IgD-negative memory B cell (primary cell): ENCODE data around the gene TLCD3A. TPM values are rescaled to one million over a fixed set of nuclear protein-coding genes. Genes with fewer than 3 reads are reported as not detected.
A peak's percentile ranks its signal among the peaks of the same experiment; 100 is the strongest.
"Not testable (repeated sequence)": the region's sequence is repeated elsewhere in the genome, so short reads cannot be mapped to it uniquely, and the experiment has no call there.

Experiments used
- H3K27ac Mint-ChIP-seq, 3 donors: one replicate each; pipeline ENCODE4 v1.8.0; 2020 to 2022; ENCODE audit warnings: mild to moderate bottlenecking in 3 of 3, mixed read lengths in 3 of 3, moderate library complexity in 1 of 3
- H3K27me3 Mint-ChIP-seq: one replicate; pipeline ENCODE4 v1.8.0; 2021; ENCODE audit warnings: mixed read lengths
- H3K36me3 Mint-ChIP-seq: one replicate; pipeline ENCODE4 v1.8.0; 2020; ENCODE audit warnings: mild to moderate bottlenecking, mixed read lengths
- H3K4me1 Mint-ChIP-seq, 3 donors: one replicate each; pipeline ENCODE4 v1.8.0; 2020 to 2022; ENCODE audit warnings: mixed read lengths in 3 of 3, mild to moderate bottlenecking in 1 of 3
- H3K4me3 Mint-ChIP-seq, 4 donors: one replicate each; pipeline ENCODE4 v1.8.0; 2020 to 2022; ENCODE audit warnings: mild to moderate bottlenecking in 4 of 4, mixed read lengths in 4 of 4, moderate library complexity in 3 of 4
- H3K9me3 Mint-ChIP-seq, 3 donors: one replicate each; pipeline ENCODE4 v1.8.0; 2020 to 2021; ENCODE audit warnings: mixed read lengths in 3 of 3, mild to moderate bottlenecking in 1 of 3
- polyA plus RNA-seq: library from polyadenylated mRNA; unstranded; fragments of 300-500 nt; fragmentation: Illumina TruSeq; gene quantifications from one replicate; pipeline ENCODE4 v1.2.3, GENCODE V29; 2021

The TLCD3A gene
- polyA plus RNA-seq, 1 donor from 2014 or later = 0.65 TPM

DNA sequence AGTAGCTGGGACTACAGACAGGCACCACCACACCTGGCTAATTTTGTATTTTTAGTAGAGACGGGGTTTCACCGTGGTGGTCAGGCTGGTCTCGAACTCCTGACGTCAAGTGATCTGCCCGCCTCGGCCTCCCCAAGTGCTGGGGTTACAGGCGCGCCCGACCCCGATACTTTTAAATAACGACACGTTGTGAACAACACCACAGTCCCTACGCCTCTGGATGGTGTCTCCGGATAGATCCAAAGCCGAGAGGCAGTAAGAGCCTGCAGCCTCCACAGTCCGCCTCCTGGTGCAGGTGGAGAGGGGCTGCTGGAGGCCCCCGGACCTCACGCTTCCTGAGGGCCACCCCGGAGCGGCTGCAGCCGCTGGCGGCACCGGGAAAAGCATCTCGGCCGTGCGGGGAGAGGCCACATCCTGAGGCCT, 741 bp upstream of the TLCD3A start:
- Mint-ChIP-seq H3K27ac (peak overlapping the region in 1 of 3 donors; percentile 31), H3K27me3 (no peaks in the 10 kb centered on the region), H3K4me3 (peak overlapping the region; percentile 69 to 83 (median 82)), H3K36me3 (peaks cover 1% of the 10 kb centered on the region), H3K9me3 (no peaks in the 10 kb centered on the region), H3K4me1 (peaks cover 0 to 5% (median 3%) of the 10 kb centered on the region in 3 donors)

DNA sequence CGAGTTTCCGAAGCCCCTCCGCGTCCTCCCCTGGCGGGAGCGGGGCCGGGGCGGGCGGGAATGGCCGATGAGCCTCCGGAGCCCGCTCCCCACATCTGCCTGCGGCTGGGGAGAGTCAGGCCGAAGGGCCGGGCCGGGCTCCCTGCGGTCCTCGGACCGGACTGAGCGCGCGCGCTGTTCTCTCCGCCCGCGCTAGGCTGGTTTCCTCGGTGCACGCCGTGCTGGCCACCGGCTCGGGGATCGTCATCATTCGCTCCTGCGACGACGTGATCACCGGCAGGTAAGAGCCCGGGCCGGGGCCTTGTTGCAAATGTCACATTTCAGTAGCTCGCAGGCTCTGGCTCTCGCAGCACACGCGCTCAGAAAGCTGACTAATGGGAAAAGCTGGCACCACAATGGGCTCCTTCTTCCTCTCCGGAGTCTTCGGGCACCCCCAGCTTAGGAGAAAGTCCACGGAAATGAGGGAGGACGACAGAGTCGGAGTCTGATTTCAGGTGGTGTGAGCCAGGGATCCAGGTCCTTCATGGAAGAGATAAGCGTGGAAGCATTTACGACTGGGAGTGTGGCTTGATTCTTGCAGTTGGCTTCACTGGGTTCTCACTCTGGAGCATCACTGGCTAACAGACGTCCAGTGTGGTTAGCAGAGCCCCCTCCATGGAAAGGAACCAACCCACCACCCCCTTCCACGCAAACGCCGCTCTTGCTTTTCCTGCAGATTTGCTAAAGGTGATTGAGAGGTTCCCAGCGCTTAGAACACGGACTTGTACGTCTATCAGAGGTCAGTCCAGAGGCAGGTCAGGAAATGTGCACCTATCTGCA, 715 bp downstream of the TLCD3A start:
- H3K4me1 Mint-ChIP-seq = peaks cover 0 to 5% (median 3%) of the 10 kb centered on the region in 3 donors
- peaks cover 1% of the 10 kb centered on the region for H3K36me3 Mint-ChIP-seq
- H3K27me3 Mint-ChIP-seq = no peaks in the 10 kb centered on the region
- peak overlapping the region; percentile 83 to 94 (median 86) for H3K4me3 Mint-ChIP-seq
- H3K9me3 Mint-ChIP-seq = no peaks in the 10 kb centered on the region
- peak overlapping the region in 1 of 3 donors; percentile 25 for H3K27ac Mint-ChIP-seq

DNA sequence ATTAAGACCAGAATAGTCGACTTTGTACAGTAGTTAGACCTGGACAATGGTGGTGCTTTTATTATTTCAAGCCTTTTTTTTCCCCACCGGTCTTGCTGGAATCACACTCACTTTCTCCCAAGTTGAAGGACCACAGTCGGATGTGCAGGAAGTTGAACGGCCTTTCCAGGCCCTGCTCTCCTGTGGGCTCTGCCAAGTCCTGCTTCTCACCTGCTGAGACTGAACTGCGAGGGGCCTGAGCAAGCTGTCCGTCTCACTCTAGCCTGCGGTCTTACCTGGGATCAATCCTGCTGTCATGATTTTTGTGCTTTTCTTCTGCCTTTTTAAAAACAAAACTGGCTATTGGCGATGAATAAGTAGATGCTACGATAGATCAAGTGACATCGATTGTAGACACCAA, 1.3 kb downstream of the TLCD3A start:
- peaks cover 1% of the 10 kb centered on the region for H3K36me3 Mint-ChIP-seq
- H3K4me1 Mint-ChIP-seq = peaks cover 0 to 5% (median 3%) of the 10 kb centered on the region in 3 donors
- peak overlapping the region in 2 of 3 donors; percentile 13 to 25 for H3K27ac Mint-ChIP-seq
- peak overlapping the region; percentile 83 to 94 (median 86) for H3K4me3 Mint-ChIP-seq
- H3K9me3 Mint-ChIP-seq = no peaks in the 10 kb centered on the region
- no peaks in the 10 kb centered on the region for H3K27me3 Mint-ChIP-seq

DNA sequence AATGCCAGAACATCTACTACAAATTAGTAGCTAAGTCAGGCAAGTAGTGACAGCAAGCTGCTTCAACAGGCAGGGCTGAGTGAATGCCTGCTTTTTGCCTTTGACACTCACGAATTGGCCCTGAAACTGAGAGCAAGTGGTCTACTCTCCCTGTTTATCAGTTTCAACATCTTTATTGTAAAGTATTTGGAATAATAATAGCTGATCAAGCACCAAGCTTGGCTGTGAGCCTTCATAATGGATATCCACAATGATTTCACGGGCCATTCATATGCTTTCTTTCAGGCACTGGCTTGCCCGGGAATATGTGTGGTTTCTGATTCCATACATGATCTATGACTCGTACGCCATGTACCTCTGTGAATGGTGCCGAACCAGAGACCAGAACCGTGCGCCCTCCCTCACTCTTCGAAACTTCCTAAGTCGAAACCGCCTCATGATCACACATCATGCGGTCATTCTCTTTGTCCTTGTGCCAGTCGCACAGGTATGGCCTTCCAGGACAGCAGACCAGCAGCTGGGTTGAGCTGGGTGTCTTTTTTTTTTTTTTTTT, 5.2 kb downstream of the TLCD3A start:
- Mint-ChIP-seq H3K9me3 (no peaks in the 10 kb centered on the region), H3K27me3 (no peaks in the 10 kb centered on the region), H3K4me1 (peaks cover 9 to 15% (median 11%) of the 10 kb centered on the region in 3 donors), H3K4me3 (no peak overlapping the region), H3K36me3 (no peaks in the 10 kb centered on the region), H3K27ac (peak overlapping the region in 2 of 3 donors; percentile 15 to 62)

DNA sequence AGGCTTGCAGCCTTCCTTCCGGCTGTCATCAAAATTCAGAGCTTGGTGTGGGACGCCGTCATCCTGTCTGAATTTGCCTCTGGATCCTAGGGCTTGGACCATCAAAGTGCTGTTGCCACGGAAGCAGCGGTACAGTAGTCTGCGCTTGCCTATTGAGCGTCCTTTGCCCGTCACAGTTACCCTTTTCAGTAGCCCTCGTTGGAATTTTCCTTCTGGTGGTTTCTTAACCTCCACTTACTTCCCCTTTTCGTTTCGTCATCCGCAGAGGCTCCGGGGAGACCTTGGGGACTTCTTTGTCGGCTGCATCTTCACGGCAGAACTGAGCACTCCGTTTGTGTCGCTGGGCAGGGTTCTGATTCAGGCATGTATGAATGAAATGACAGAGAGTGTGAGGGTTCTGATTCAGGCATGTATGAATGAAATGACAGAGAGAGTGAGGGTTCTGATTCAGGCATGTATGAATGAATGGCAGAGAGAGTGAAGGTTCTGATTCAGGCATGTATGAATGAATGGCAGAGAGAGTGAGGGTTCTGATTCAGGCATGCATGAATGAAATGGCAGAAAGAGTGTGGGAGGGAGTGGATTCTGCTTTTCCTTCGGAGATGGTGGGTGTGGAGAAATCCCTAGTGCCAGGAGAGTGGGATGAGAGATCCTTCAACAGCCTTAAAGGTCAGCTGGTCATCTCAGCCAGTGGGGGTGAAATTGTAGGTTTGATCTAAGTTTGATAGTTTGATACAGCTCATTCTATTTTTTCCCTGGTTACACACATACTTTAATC, 8.0 kb downstream of the TLCD3A start:
- no peaks in the 10 kb centered on the region for H3K36me3 Mint-ChIP-seq
- H3K27me3 Mint-ChIP-seq = no peaks in the 10 kb centered on the region
- peak overlapping the region; percentile 69 to 95 (median 92) for H3K27ac Mint-ChIP-seq
- peak overlapping the region; percentile 24 to 84 (median 54) for H3K4me3 Mint-ChIP-seq
- no peaks in the 10 kb centered on the region for H3K9me3 Mint-ChIP-seq
- peaks cover 7 to 11% (median 9%) of the 10 kb centered on the region in 3 donors for H3K4me1 Mint-ChIP-seq

DNA sequence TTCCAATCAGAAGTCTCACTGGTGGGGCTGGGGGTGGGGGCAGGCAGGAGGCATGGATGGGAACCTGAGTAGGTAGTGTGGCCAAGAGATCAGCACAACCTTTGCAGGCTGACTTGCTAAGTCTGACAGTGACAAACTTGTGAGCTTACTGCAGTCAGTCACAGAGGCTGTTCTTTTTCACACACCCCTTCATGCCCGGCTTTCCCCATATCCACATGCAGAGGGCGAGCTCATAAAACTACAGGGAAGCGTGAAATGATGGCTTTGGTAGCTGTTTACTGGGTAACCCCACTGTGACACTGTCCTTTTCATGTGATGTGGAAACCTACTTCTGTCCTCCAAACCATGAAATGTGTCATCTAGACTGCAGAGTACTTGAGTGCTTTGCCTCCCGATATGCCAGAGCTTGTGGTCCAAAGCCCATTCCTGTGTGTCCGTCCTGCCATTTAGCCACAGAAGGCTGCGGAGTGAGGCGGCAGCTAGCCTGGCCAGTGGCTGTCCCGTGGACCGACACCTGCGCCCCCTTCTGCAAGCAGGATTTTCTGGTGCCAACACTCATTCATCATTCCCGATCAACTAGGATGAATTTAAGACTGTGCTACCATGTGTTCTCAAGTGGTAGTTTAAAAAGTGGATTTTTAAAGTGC, 9.9 kb downstream of the TLCD3A start:
- Mint-ChIP-seq H3K36me3 (peaks cover 3% of the 10 kb centered on the region), H3K4me3 (no peak overlapping the region), H3K27me3 (no peaks in the 10 kb centered on the region), H3K9me3 (no peaks in the 10 kb centered on the region), H3K4me1 (peaks cover 7 to 11% (median 9%) of the 10 kb centered on the region in 3 donors), H3K27ac (no peak overlapping the region)

GRCh38 chr17:743139-743538, 10.7 kb downstream of the TLCD3A start:
- no peak overlapping the region for H3K27ac Mint-ChIP-seq
- no peak overlapping the region for H3K4me3 Mint-ChIP-seq
- H3K9me3 Mint-ChIP-seq = no peaks in the 10 kb centered on the region

DNA sequence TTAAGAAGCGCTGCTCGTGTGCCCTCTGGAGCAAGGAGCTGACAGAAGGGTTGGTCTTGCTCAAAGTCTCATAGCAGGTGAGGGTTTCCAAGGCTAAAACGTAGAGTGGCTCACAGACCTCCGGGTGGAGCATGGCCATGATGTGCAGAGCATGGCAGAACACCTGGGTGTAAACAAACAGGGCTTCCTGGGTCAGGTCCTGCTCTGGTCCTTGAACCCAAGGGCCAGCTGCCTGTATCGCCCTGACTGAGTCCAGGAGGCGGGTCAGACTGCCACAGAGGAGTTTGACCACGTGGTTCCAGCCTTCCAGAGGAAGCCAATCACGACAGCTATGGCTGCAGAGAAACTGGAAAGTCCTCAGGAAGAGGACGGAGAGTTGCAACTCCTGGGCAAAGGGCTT, 12.5 kb downstream of the TLCD3A start:
- Mint-ChIP-seq H3K27ac (no peak overlapping the region), H3K9me3 (no peaks in the 10 kb centered on the region), H3K27me3 (no peaks in the 10 kb centered on the region), H3K4me3 (no peak overlapping the region), H3K36me3 (peaks cover 3% of the 10 kb centered on the region), H3K4me1 (peaks cover 11 to 17% (median 15%) of the 10 kb centered on the region in 3 donors)

More at GRCh38 chr17:743139-743538, 10.7 kb downstream of the TLCD3A start:
- Mint-ChIP-seq H3K36me3 (peaks cover 3% of the 10 kb centered on the region), H3K27me3 (no peaks in the 10 kb centered on the region), H3K4me1 (peaks cover 9 to 11% (median 10%) of the 10 kb centered on the region in 3 donors)

- H3K9me3 Mint-ChIP-seq = no peaks in the 10 kb centered on the region
- H3K4me3 Mint-ChIP-seq = peak overlapping the region in 1 of 4 donors; percentile 20
- H3K27ac Mint-ChIP-seq = peak overlapping the region in 1 of 3 donors; percentile 9
- H3K27me3 Mint-ChIP-seq = no peaks in the 10 kb centered on the region
- peaks cover 3% of the 10 kb centered on the region for H3K36me3 Mint-ChIP-seq
- H3K4me1 Mint-ChIP-seq = peaks cover 11 to 17% (median 15%) of the 10 kb centered on the region in 3 donors
Measured at GRCh38 chr17:745406-745805, 13.0 kb downstream of the TLCD3A start.

DNA sequence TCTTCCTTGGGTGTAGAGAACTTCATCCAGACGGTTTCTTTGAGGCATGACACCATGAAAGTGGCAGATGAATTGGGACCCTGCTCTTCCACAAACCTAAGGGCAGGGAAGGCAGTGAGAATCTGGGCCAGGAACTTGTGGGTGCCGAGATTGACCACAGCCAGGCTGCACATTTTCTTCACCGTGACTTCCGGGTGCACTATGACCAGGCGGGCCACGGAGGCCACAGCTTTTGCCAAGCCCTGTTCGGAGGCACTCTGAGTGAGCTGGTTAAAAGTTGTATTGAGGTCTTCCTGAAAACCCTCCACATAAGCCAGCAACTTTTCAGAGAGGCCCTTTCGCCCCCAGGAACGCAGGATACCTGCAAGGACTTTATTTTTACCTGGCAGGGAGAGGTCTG, 13.8 kb downstream of the TLCD3A start:
- H3K9me3 Mint-ChIP-seq = no peaks in the 10 kb centered on the region
- peak overlapping the region in 1 of 3 donors; percentile 9 for H3K27ac Mint-ChIP-seq
- H3K27me3 Mint-ChIP-seq = no peaks in the 10 kb centered on the region
- peaks cover 16 to 21% (median 17%) of the 10 kb centered on the region in 3 donors for H3K4me1 Mint-ChIP-seq
- H3K4me3 Mint-ChIP-seq = no peak overlapping the region
- H3K36me3 Mint-ChIP-seq = peaks cover 3% of the 10 kb centered on the region

- peaks cover 17 to 25% (median 20%) of the 10 kb centered on the region in 3 donors for H3K4me1 Mint-ChIP-seq
- H3K9me3 Mint-ChIP-seq = no peaks in the 10 kb centered on the region
- peaks cover 3% of the 10 kb centered on the region for H3K36me3 Mint-ChIP-seq
- H3K4me3 Mint-ChIP-seq = no peak overlapping the region
- H3K27ac Mint-ChIP-seq = no peak overlapping the region
- no peaks in the 10 kb centered on the region for H3K27me3 Mint-ChIP-seq
Measured at GRCh38 chr17:746783-747629, 14.6 kb downstream of the TLCD3A start.

GRCh38 chr17:748604-749003, 16.2 kb downstream of the TLCD3A start:
- peaks cover 25 to 30% (median 25%) of the 10 kb centered on the region in 3 donors for H3K4me1 Mint-ChIP-seq
- H3K9me3 Mint-ChIP-seq, H3K36me3 Mint-ChIP-seq, H3K27me3 Mint-ChIP-seq: not testable (repeated sequence)
- H3K27ac Mint-ChIP-seq = peak overlapping the region in 1 of 3 donors; percentile 51
- H3K4me3 Mint-ChIP-seq = peak overlapping the region in 1 of 4 donors; percentile 20

- H3K4me3 Mint-ChIP-seq = peak overlapping the region in 3 of 4 donors; percentile 26 to 100 (median 58)
- H3K36me3 Mint-ChIP-seq, H3K9me3 Mint-ChIP-seq, H3K27ac Mint-ChIP-seq, H3K27me3 Mint-ChIP-seq: not testable (repeated sequence)
- H3K4me1 Mint-ChIP-seq = peaks cover 25 to 30% (median 25%) of the 10 kb centered on the region in 3 donors
Measured at GRCh38 chr17:749359-749758, 17.0 kb downstream of the TLCD3A start.
